Fibroblast of peridontal ligament (primary cell): Measurements from ENCODE around the gene MMRN1.
A peak's percentile ranks its signal among the peaks of the same experiment; 100 is the strongest.

Experiments
- DNase-seq: peaks from one replicate; pipeline ENCODE4 v3.0.0-alpha.2; 2010; ENCODE audit errors: extremely low read depth

Gene MMRN1

GRCh38 chr4:89894649-89895550, at the start of gene MMRN1:
MMRN1 (plus strand) TSS chr4:89894854; CDS start chr4:89894972, 118 bp downstream.
- DNase-seq = no peak

- DNase-seq = no peak
Observed at GRCh38 chr4:89847571-89848325, 46.9 kb upstream of the MMRN1 start.

GRCh38 chr4:89855236-89855635, 39.4 kb upstream of the MMRN1 start:
- no peak for DNase-seq

- no peak for DNase-seq
Observed at GRCh38 chr4:89860971-89861370, 33.7 kb upstream of the MMRN1 start.

GRCh38 chr4:89863533-89863932, 31.1 kb upstream of the MMRN1 start:
- DNase-seq = no peak

GRCh38 chr4:89868276-89868675, 26.4 kb upstream of the MMRN1 start:
- peak; percentile 55 for DNase-seq

- DNase-seq = peak; percentile 56
Observed at GRCh38 chr4:89868999-89869589, 25.6 kb upstream of the MMRN1 start.

GRCh38 chr4:89871211-89871610, 23.4 kb upstream of the MMRN1 start:
- DNase-seq = no peak

- DNase-seq = no peak
Observed at GRCh38 chr4:89876548-89876947, 18.1 kb upstream of the MMRN1 start.

GRCh38 chr4:89878611-89879010, 16.0 kb upstream of the MMRN1 start:
- no peak for DNase-seq

- no peak for DNase-seq
Observed at GRCh38 chr4:89879215-89879614, 15.4 kb upstream of the MMRN1 start.

GRCh38 chr4:89889289-89889688, 5.4 kb upstream of the MMRN1 start:
- no peak for DNase-seq

- DNase-seq = no peak
Observed at GRCh38 chr4:89897867-89898266, 3.2 kb downstream of the MMRN1 start.

- no peak for DNase-seq
Observed at GRCh38 chr4:89898304-89898716, 3.7 kb downstream of the MMRN1 start.

- DNase-seq = no peak
Observed at GRCh38 chr4:89899152-89899551, 4.5 kb downstream of the MMRN1 start.

- no peak for DNase-seq
Observed at GRCh38 chr4:89899854-89900253, 5.2 kb downstream of the MMRN1 start.

- DNase-seq = peak; percentile 76
Observed at GRCh38 chr4:89901808-89902431, 7.3 kb downstream of the MMRN1 start.

- no peak for DNase-seq
Observed at GRCh38 chr4:89904524-89904923, 9.9 kb downstream of the MMRN1 start.

- no peak for DNase-seq
Observed at GRCh38 chr4:89906316-89906715, 11.7 kb downstream of the MMRN1 start.

GRCh38 chr4:89906777-89907521, 12.3 kb downstream of the MMRN1 start:
- DNase-seq = no peak

GRCh38 chr4:89909889-89910288, 15.2 kb downstream of the MMRN1 start:
- DNase-seq = no peak
